ENCODE measurements around the gene RALGDS. TPM values are rescaled to one million over a fixed set of nuclear protein-coding genes. Genes with fewer than 3 reads are reported as not detected.

Gene RALGDS
- total RNA-seq, 1 donor from 2014 or later, result 29.2 TPM

DNA sequence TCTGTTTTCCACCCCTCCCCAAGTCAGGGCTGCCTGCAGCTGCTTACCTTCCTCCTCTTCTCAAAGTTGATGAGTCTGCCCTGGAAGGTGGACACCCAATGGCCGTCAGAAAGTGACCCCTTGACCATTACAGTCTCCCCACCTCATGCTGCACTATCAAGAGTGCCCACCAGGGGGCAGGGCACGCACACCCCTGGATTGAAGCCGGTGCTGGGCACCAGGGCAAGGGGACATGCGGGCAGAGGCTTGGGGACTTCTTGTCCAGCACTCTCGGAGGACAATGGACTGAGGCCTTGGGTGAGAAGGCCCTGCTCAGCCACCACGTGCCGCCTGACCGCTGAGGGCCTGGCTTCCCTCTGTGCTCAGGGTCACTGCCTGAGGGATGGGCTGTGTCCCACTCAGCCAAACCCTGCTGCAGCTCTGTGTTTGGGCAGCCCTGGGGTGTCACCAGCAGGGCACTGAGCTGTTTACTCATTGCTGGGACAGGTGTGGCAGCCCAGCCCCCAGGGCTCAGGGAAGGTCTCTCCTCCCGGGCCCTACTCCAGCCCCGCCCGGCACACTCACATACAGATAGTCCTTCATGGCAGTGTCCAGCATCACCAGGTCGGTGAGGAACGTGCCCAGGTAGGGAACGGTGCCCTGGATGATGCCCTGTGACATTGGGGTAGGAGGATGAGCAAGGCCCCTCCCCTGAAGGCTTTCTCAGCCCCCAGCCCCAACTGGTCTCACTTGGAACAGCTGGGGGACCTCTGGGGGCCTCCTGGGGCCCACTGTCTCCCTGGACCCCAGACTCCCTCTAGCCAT lies 17.7 kb downstream of the RALGDS start:
- POLR2A ChIA-PET, result interaction anchor here (1.4 kb wide), 1 partner anchor 41 kb away, joined by 6 read pairs; no protein-coding TSS in a partner anchor

GRCh38 chr9:133102190-133103021 lies 18.6 kb downstream of the RALGDS start:
- Mint-ChIP-seq H3K4me3 (no peak overlapping the region), H3K9me3 (no peaks in the 10 kb centered on the region), H3K36me3 (ENCODE audit: low read depth) (peaks cover 76% of the 10 kb centered on the region), H3K27ac (no peak overlapping the region), H3K4me1 (no peaks in the 10 kb centered on the region), H3K27me3 (no peaks in the 10 kb centered on the region)
- ATAC-seq (ENCODE audit: low read depth) (no peak), DNase-seq (no peak)
- ChIA-PET CTCF (interaction anchor here (1.3 to 22.0 kb wide), 3 partner anchors 8 to 44 kb away, joined by 4 to 369 read pairs (median 5); no protein-coding TSS in a partner anchor), POLR2A (interaction anchor here (1.3 to 2.0 kb wide), 2 partner anchors 42 to 45 kb away, joined by 3 to 12 read pairs; no protein-coding TSS in a partner anchor)
- TF ChIP-seq, protein P1, sequence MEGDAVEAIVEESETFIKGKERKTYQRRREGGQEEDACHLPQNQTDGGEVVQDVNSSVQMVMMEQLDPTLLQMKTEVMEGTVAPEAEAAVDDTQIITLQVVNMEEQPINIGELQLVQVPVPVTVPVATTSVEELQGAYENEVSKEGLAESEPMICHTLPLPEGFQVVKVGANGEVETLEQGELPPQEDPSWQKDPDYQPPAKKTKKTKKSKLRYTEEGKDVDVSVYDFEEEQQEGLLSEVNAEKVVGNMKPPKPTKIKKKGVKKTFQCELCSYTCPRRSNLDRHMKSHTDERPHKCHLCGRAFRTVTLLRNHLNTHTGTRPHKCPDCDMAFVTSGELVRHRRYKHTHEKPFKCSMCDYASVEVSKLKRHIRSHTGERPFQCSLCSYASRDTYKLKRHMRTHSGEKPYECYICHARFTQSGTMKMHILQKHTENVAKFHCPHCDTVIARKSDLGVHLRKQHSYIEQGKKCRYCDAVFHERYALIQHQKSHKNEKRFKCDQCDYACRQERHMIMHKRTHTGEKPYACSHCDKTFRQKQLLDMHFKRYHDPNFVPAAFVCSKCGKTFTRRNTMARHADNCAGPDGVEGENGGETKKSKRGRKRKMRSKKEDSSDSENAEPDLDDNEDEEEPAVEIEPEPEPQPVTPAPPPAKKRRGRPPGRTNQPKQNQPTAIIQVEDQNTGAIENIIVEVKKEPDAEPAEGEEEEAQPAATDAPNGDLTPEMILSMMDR (IDR thresholded peaks at IDR 0.05), result no peak
- intact Hi-C loops (cut with micrococcal nuclease), result loop anchor here (1.0 to 5.0 kb wide), 3 partner anchors 42 to 385 kb away; no protein-coding TSS in a partner anchor

More for the DNA sequence above, 17.7 kb downstream of the RALGDS start:
- TF ChIP-seq, protein P1 (IDR thresholded peaks at IDR 0.05), result peak; percentile 71
- Mint-ChIP-seq H3K4me1 (no peaks in the 10 kb centered on the region), H3K27ac (no peak overlapping the region), H3K4me3 (no peak overlapping the region), H3K27me3 (no peaks in the 10 kb centered on the region), H3K9me3 (no peaks in the 10 kb centered on the region), H3K36me3 (ENCODE audit: low read depth) (peaks cover 74% of the 10 kb centered on the region)
- ATAC-seq (ENCODE audit: low read depth), result peak; percentile 90
- CTCF ChIA-PET, result interaction anchor here (0.7 to 22.0 kb wide), 4 partner anchors 12 to 383 kb away, joined by 3 to 369 read pairs (median 4); no protein-coding TSS in a partner anchor
- intact Hi-C loops (cut with micrococcal nuclease), result loop anchor here (1.0 to 5.0 kb wide), 3 partner anchors 41 to 384 kb away; no protein-coding TSS in a partner anchor
- peak; percentile 69 for DNase-seq

GRCh38 chr9:133101356-133102189 lies 19.5 kb downstream of the RALGDS start:
- DNase-seq, result no peak
- ATAC-seq (ENCODE audit: low read depth), result no peak
- H3K36me3 Mint-ChIP-seq (ENCODE audit: low read depth), result peaks cover 75% of the 10 kb centered on the region
- no peak overlapping the region for H3K4me3 Mint-ChIP-seq
- peaks cover 1% of the 10 kb centered on the region for H3K9me3 Mint-ChIP-seq
- ChIA-PET POLR2A (interaction anchor here (1.3 to 2.0 kb wide), 2 partner anchors 42 to 46 kb away, joined by 3 to 12 read pairs; no protein-coding TSS in a partner anchor), CTCF (interaction anchor here (1.3 to 22.0 kb wide), 3 partner anchors 9 to 45 kb away, joined by 4 to 369 read pairs (median 5); no protein-coding TSS in a partner anchor)
- intact Hi-C loops (cut with micrococcal nuclease), result loop anchor here (5.0 kb wide), 1 partner anchor 386 kb away; no protein-coding TSS in a partner anchor
- no peaks in the 10 kb centered on the region for H3K27me3 Mint-ChIP-seq
- no peaks in the 10 kb centered on the region for H3K4me1 Mint-ChIP-seq
- no peak overlapping the region for H3K27ac Mint-ChIP-seq
- TF ChIP-seq, protein P1 (IDR thresholded peaks at IDR 0.05), result no peak

DNA sequence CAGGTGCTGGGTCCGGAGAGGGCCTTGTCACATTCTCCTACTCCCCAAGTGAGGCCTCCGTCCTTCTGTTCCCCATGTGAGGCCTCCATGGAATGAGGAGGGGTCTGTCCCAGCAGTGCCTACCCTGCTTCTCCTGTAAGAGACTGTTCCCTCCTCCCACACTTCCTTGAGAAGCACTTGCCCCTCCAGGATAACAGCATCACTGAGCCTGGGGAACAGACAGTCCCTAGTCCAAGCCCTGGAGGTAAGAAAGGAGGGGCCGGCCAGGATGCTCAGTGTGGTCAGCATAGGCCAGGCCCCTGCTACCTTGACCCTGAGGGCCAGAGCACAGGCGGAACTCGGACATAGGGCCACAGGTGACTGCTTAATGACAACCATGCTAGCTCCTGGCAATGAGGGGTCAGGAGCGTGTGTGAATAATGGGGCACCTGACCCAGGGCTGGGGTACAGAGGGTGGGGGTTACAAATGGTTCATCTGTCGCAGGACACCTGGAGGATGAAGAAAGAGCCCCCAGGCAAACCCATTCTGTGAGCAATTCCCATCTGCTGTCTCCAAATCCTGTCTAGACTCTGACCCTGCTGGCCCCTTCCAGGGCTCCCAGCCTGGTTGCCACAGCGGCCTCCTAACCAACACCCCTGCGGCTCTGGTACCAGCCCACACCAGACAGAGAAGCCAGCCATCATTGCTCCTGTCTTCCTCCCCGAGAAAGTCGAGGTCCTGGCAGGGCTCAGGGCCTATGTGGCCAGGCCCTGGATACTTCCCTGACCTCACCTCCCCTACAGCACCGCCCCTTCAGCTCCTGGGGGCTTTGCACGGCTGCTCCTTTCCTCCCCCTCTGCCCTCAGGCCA lies 20.3 kb downstream of the RALGDS start:
- CTCF ChIA-PET, result interaction anchor here (1.6 to 22.0 kb wide), 2 partner anchors 10 to 45 kb away, joined by 4 to 369 read pairs; no protein-coding TSS in a partner anchor
- Mint-ChIP-seq H3K36me3 (ENCODE audit: low read depth) (peaks cover 74% of the 10 kb centered on the region), H3K4me3 (no peak overlapping the region), H3K27me3 (no peaks in the 10 kb centered on the region), H3K27ac (no peak overlapping the region), H3K4me1 (no peaks in the 10 kb centered on the region), H3K9me3 (peaks cover 9% of the 10 kb centered on the region)
- POLR2A ChIA-PET, result interaction anchor here (0.6 to 2.0 kb wide), 3 partner anchors 43 to 123 kb away, joined by 3 to 12 read pairs (median 3); no protein-coding TSS in a partner anchor
- DNase-seq (no peak), ATAC-seq (ENCODE audit: low read depth) (no peak)
- intact Hi-C loops (cut with micrococcal nuclease), result loop anchor here (5.0 kb wide), 1 partner anchor 387 kb away; no protein-coding TSS in a partner anchor
- TF ChIP-seq, protein P1 (IDR thresholded peaks at IDR 0.05), result no peak
